Ishikawa (cell line): ENCODE measurements around the gene MRPL24.

ENCODE experiments used
- CEBPB ChIP-seq: IDR thresholded peaks from 2 replicates; pipeline ENCODE4 v1.6.1; 2012
- EGR1 ChIP-seq: IDR thresholded peaks from 2 replicates; pipeline ENCODE4 v1.6.1; 2012
- RAD21 ChIP-seq: IDR thresholded peaks from 2 replicates; pipeline ENCODE4 v1.6.1; 2012; ENCODE audit warnings: low read depth
- TAF1 ChIP-seq: IDR thresholded peaks from 2 replicates; pipeline ENCODE4 v1.6.1; 2012; ENCODE audit warnings: low read depth, mild to moderate bottlenecking
- TEAD4 ChIP-seq: IDR thresholded peaks from 2 replicates; pipeline ENCODE4 v1.6.1; 2012
- ZBTB7A ChIP-seq: IDR thresholded peaks from 2 replicates; pipeline ENCODE4 v1.6.1; 2012; ENCODE audit warnings: low read depth
- TF ChIP-seq, protein P1 (sequence below): IDR thresholded peaks from 2 replicates; pipeline ENCODE4 v1.6.1; 2012
- TF ChIP-seq, protein P2 (sequence below): IDR thresholded peaks from 2 replicates; pipeline ENCODE4 v1.6.1; 2012

DNA sequence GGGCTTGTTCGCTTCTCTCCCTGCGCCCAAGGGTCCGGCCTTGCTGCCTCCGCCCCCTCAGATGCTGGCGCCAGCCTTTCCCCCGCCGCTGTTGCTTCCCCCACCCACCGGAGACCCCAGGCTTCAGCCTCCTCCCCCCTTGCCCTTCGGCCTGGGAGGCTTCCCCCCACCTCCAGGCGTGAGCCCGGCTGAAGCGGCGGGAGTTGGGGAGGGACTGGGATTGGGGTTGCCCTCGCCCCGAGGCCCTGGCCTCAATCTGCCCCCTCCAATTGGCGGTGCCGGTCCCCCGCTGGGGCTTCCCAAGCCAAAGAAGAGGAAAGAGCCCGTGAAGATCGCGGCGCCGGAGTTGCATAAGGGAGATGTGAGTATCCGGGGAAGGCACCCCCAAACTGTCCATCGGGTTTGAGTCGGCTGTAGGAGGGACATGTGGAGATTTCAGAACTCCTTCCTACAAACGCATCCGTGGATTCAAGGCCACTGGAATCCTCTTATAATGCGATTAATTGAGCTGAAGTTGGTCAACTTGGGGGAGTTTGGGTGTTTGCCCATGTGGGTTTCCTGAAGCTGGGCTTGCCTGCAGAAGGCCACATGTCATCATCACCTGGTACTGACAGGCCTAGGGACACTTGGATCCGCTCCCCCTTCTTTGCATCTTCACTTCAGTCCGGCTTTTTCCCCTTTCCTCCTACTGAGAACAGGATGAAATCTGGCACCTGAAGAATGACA lies 27.2 kb upstream of the MRPL24 start:
- TF ChIP-seq RAD21: no peak
- TF ChIP-seq, protein P1, sequence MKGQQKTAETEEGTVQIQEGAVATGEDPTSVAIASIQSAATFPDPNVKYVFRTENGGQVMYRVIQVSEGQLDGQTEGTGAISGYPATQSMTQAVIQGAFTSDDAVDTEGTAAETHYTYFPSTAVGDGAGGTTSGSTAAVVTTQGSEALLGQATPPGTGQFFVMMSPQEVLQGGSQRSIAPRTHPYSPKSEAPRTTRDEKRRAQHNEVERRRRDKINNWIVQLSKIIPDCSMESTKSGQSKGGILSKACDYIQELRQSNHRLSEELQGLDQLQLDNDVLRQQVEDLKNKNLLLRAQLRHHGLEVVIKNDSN: no peak
- no peak for TF ChIP-seq EGR1
- TF ChIP-seq TEAD4: no peak
- TF ChIP-seq TAF1: no peak
- TF ChIP-seq, protein P2, sequence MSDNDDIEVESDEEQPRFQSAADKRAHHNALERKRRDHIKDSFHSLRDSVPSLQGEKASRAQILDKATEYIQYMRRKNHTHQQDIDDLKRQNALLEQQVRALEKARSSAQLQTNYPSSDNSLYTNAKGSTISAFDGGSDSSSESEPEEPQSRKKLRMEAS: no peak
- TF ChIP-seq CEBPB: no peak
- no peak for TF ChIP-seq ZBTB7A
